HG02938 (cell line): ENCODE data around the gene MRGPRX3.
A peak's percentile ranks its signal among the peaks of the same experiment; 100 is the strongest.
"Not testable (repeated sequence)": the region's sequence is repeated elsewhere in the genome, so short reads cannot be mapped to it uniquely, and the experiment has no call there.

Source experiments
- ATAC-seq: cut with Tn5 transposase; IDR thresholded peaks from one replicate; pipeline ENCODE4 v1.9.1; 2021; ENCODE audit warnings: mild to moderate bottlenecking, moderate library complexity; ENCODE audit not compliant: unreplicated experiment

Gene MRGPRX3

GRCh38 chr11:18132341-18132740 is at the start of gene MRGPRX3:
Gene MRGPRX3, plus strand, starts transcription at chr11:18132571. Its CDS starts 4,632 bp downstream, at chr11:18137203.
- ATAC-seq, result no peak

- ATAC-seq, result no peak
Observed at GRCh38 chr11:18088366-18088765, 44.0 kb upstream of the MRGPRX3 start.

GRCh38 chr11:18088966-18089365 is 43.4 kb upstream of the MRGPRX3 start:
- no peak for ATAC-seq

GRCh38 chr11:18091731-18092130 is 40.6 kb upstream of the MRGPRX3 start:
- ATAC-seq, result no peak

- ATAC-seq, result no peak
Observed at GRCh38 chr11:18093959-18094358, 38.4 kb upstream of the MRGPRX3 start.

GRCh38 chr11:18100926-18101656 is 31.3 kb upstream of the MRGPRX3 start:
- no peak for ATAC-seq

GRCh38 chr11:18105086-18105801 is 27.1 kb upstream of the MRGPRX3 start:
- ATAC-seq, result no peak

GRCh38 chr11:18105802-18106574 is 26.4 kb upstream of the MRGPRX3 start, which contains the start of gene SAAL1:
Gene SAAL1, minus strand, starts transcription at chr11:18106082. Its CDS starts 41 bp downstream, at chr11:18106041.
- ATAC-seq, result peak; percentile 93

GRCh38 chr11:18106688-18107087 is 25.7 kb upstream of the MRGPRX3 start:
- no peak for ATAC-seq

- no peak for ATAC-seq
Observed at GRCh38 chr11:18108254-18108653, 24.1 kb upstream of the MRGPRX3 start.

- no peak for ATAC-seq
Observed at GRCh38 chr11:18111005-18111404, 21.4 kb upstream of the MRGPRX3 start.

GRCh38 chr11:18115360-18116127 is 16.8 kb upstream of the MRGPRX3 start:
- peak; percentile 85 for ATAC-seq

GRCh38 chr11:18121331-18121828 is 11.0 kb upstream of the MRGPRX3 start:
- not testable (repeated sequence) for ATAC-seq

- not testable (repeated sequence) for ATAC-seq
Observed at GRCh38 chr11:18131115-18131514, 1.3 kb upstream of the MRGPRX3 start.

GRCh38 chr11:18135308-18135707 is 2.9 kb downstream of the MRGPRX3 start:
- ATAC-seq, result no peak

GRCh38 chr11:18137186-18137800 is 4.9 kb downstream of the MRGPRX3 start:
- no peak for ATAC-seq

GRCh38 chr11:18140145-18140544 is 7.8 kb downstream of the MRGPRX3 start:
- ATAC-seq, result no peak

- ATAC-seq, result no peak
Observed at GRCh38 chr11:18144243-18144642, 11.9 kb downstream of the MRGPRX3 start.

- ATAC-seq, result no peak
Observed at GRCh38 chr11:18145025-18145424, 12.7 kb downstream of the MRGPRX3 start.

- no peak for ATAC-seq
Observed at GRCh38 chr11:18145837-18146236, 13.5 kb downstream of the MRGPRX3 start.
